ENCODE results near the gene RMDN3. TPM values are rescaled to one million over a fixed set of nuclear protein-coding genes. Genes with fewer than 3 reads are reported as not detected.
A peak's percentile ranks its signal among the peaks of the same experiment; 100 is the strongest.

RMDN3 gene
- total RNA-seq, 1 experiment from 2014 or later = 15.7 TPM

DNA sequence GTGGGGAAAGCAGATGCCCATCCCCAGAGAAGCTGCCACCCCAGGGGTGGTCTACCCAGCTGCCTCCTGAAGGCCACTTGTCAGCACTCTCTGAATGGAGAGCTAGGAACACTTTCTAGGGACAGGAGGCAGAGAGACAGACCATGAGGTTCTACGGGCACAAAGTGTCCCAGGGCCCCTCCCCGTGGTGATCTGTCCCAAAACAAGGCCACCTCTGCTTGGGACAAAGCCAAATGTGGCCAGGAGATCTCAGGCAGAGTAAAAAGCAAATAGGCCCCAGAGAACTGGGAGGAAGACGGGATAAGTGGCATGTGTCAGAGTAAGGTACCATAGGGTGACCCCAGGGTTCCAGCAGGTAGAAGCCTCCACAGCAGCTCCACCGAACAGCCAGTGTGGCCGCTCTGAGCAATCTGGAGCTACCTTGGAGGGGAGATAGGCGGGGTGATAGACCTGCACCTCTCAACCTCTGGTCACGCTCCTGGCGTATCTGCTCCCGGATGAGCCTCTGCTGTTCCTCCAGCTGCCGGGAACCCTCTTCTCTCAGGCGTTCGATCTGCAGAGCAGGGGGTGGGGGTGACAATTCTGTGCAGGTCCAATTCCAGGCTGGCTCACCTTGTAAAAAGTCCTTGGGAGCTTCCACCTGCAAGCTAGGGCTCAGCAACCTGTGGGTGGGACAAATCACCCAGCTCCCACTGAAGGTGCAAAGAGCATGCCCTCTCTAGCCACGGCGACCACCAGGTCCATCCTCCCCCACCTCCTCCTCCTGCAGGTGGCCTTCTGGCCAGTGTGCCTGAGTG is 20.9 kb upstream of the RMDN3 start:
- H3K4me2 ChIP-seq = peak overlapping the region; percentile 66
- ChIA-PET CTCF (interaction anchor here (1.1 to 1.2 kb wide), 2 partner anchors 29 to 83 kb away, joined by 3 to 13 read pairs; no protein-coding TSS in a partner anchor), POLR2A (ENCODE audit: unreplicated experiment) (interaction anchor here (0.6 to 0.9 kb wide), 4 partner anchors 19 to 331 kb away, joined by 3 to 8 read pairs (median 4); no protein-coding TSS in a partner anchor)
- TF ChIP-seq, protein P1, sequence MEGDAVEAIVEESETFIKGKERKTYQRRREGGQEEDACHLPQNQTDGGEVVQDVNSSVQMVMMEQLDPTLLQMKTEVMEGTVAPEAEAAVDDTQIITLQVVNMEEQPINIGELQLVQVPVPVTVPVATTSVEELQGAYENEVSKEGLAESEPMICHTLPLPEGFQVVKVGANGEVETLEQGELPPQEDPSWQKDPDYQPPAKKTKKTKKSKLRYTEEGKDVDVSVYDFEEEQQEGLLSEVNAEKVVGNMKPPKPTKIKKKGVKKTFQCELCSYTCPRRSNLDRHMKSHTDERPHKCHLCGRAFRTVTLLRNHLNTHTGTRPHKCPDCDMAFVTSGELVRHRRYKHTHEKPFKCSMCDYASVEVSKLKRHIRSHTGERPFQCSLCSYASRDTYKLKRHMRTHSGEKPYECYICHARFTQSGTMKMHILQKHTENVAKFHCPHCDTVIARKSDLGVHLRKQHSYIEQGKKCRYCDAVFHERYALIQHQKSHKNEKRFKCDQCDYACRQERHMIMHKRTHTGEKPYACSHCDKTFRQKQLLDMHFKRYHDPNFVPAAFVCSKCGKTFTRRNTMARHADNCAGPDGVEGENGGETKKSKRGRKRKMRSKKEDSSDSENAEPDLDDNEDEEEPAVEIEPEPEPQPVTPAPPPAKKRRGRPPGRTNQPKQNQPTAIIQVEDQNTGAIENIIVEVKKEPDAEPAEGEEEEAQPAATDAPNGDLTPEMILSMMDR (conservative IDR thresholded peaks at IDR 0.05) = no peak
- TF ChIP-seq EZH2 (IDR thresholded peaks at IDR 0.05; ENCODE audit: low read depth) = no peak
- peaks cover 28% of the 10 kb centered on the region for H3K4me1 ChIP-seq (replicated peaks; ENCODE audit: insufficient read depth)
- peaks cover 21% of the 10 kb centered on the region for H3F3A ChIP-seq (ENCODE audit: insufficient read depth, low read depth)
- no peak overlapping the region for H2AFZ ChIP-seq
- peak overlapping the region; percentile 79 for H3K27ac ChIP-seq
- intact Hi-C loops (cut with micrococcal nuclease; ENCODE audit: unreplicated experiment) = loop anchor here (2.0 to 10.0 kb wide), 3 partner anchors 21 to 181 kb away; partner anchors contain the start of genes KNL1, RAD51 and RMDN3
- no peaks in the 10 kb centered on the region for H3K79me2 ChIP-seq (ENCODE audit: low read depth)
- no peaks in the 10 kb centered on the region for H3K27me3 ChIP-seq (ENCODE audit: insufficient read depth, low read depth)
- H4K20me1 ChIP-seq (ENCODE audit: insufficient read depth) = no peaks in the 10 kb centered on the region
- no peaks in the 10 kb centered on the region for H3K9me3 ChIP-seq (ENCODE audit: insufficient read depth, low read depth)
- no peak for DNase-seq
- no peak overlapping the region for H3K4me3 ChIP-seq
- BruUV-seq (replicated peaks) = no TSS peak
- H3K9me2 ChIP-seq (ENCODE audit: insufficient read depth) = no peaks in the 10 kb centered on the region
- 0 out of 2 replicates have a peak, but pooled peaks cover 4% of the 10 kb centered on the region for H3K36me3 ChIP-seq (ENCODE audit: low read depth)

DNA sequence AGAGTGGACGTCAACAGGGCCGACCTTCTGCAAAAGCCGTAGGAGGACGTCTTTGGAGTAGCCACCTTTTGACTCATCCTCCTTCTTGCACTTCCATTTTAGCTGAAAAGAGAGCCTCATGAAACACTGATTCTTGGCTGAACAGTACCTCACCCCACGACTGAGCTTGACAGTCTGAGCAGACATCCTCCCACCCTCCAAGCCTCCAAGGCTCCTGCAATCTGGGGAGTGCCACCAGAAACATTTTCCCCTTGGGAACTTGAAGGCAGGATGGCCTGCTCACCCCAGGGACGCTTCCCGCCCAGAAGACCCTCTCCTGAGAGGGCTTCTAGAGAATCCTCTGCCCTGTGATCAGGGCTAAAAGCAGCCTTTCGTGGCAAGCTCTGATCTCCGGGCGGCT is 20.0 kb upstream of the RMDN3 start:
- no peaks in the 10 kb centered on the region for H3K9me3 ChIP-seq (ENCODE audit: insufficient read depth, low read depth)
- H4K20me1 ChIP-seq (ENCODE audit: insufficient read depth) = no peaks in the 10 kb centered on the region
- peaks cover 38% of the 10 kb centered on the region for H3K4me1 ChIP-seq (replicated peaks; ENCODE audit: insufficient read depth)
- H3K36me3 ChIP-seq (ENCODE audit: low read depth) = 0 out of 2 replicates have a peak, but pooled peaks cover 4% of the 10 kb centered on the region
- no peaks in the 10 kb centered on the region for H3K79me2 ChIP-seq (ENCODE audit: low read depth)
- TF ChIP-seq, protein P1 (conservative IDR thresholded peaks at IDR 0.05) = no peak
- no peak for TF ChIP-seq EZH2 (IDR thresholded peaks at IDR 0.05; ENCODE audit: low read depth)
- no TSS peak for BruUV-seq (replicated peaks)
- peaks cover 30% of the 10 kb centered on the region for H3F3A ChIP-seq (ENCODE audit: insufficient read depth, low read depth)
- H3K4me3 ChIP-seq = no peak overlapping the region
- no peak overlapping the region for H3K27ac ChIP-seq
- no peaks in the 10 kb centered on the region for H3K9me2 ChIP-seq (ENCODE audit: insufficient read depth)
- ChIA-PET CTCF (no interaction called here), POLR2A (ENCODE audit: unreplicated experiment) (no interaction called here)
- no peak for DNase-seq
- intact Hi-C loops (cut with micrococcal nuclease; ENCODE audit: unreplicated experiment) = loop anchor here (10.0 kb wide), 1 partner anchor 180 kb away; the partner anchor contains the start of gene KNL1
- no peak overlapping the region for H3K4me2 ChIP-seq
- no peaks in the 10 kb centered on the region for H3K27me3 ChIP-seq (ENCODE audit: insufficient read depth, low read depth)
- no peak overlapping the region for H2AFZ ChIP-seq

DNA sequence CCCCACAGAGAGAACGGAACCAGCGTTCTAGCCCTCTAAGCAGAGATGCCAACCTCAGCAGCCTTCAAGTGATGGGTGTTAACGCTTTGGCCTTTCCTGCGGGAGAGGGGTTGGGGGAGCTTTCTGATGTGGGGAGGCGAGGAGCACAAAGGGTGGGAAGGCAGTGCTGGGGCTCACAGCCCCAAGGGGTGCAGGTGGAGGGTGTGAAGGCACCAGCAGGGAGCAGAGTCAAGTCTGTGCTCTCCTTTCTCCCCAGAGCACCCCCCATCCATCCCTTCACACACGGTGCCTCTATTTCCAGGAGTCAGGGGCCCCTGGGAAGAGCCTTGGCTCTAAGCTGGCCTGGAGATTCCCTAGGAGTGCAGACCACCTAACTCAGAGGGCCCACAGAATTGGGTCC is 18.8 kb upstream of the RMDN3 start:
- H3K4me1 ChIP-seq (replicated peaks; ENCODE audit: insufficient read depth) = peaks cover 43% of the 10 kb centered on the region
- CTCF ChIA-PET = no interaction called here
- TF ChIP-seq EZH2 (IDR thresholded peaks at IDR 0.05; ENCODE audit: low read depth) = no peak
- TF ChIP-seq, protein P1 (conservative IDR thresholded peaks at IDR 0.05) = no peak
- no peaks in the 10 kb centered on the region for H3K9me3 ChIP-seq (ENCODE audit: insufficient read depth, low read depth)
- H3K9me2 ChIP-seq (ENCODE audit: insufficient read depth) = no peaks in the 10 kb centered on the region
- H3K27ac ChIP-seq = no peak overlapping the region
- H3F3A ChIP-seq (ENCODE audit: insufficient read depth, low read depth) = peaks cover 36% of the 10 kb centered on the region
- H3K79me2 ChIP-seq (ENCODE audit: low read depth) = no peaks in the 10 kb centered on the region
- H4K20me1 ChIP-seq (ENCODE audit: insufficient read depth) = no peaks in the 10 kb centered on the region
- H3K4me3 ChIP-seq = no peak overlapping the region
- no TSS peak for BruUV-seq (replicated peaks)
- H2AFZ ChIP-seq = no peak overlapping the region
- POLR2A ChIA-PET (ENCODE audit: unreplicated experiment) = no interaction called here
- DNase-seq = no peak
- 0 out of 2 replicates have a peak, but pooled peaks cover 4% of the 10 kb centered on the region for H3K36me3 ChIP-seq (ENCODE audit: low read depth)
- no peaks in the 10 kb centered on the region for H3K27me3 ChIP-seq (ENCODE audit: insufficient read depth, low read depth)
- intact Hi-C loops (cut with micrococcal nuclease; ENCODE audit: unreplicated experiment) = loop anchor here (10.0 kb wide), 1 partner anchor 179 kb away; the partner anchor contains the start of gene KNL1
- no peak overlapping the region for H3K4me2 ChIP-seq

Measured in PC-9 (cell line).